K562 (cell line): ENCODE data around the gene AIF1. TPM values are rescaled to one million over a fixed set of nuclear protein-coding genes. Genes with fewer than 3 reads are reported as not detected.
A peak's percentile ranks its signal among the peaks of the same experiment; 100 is the strongest.

Source experiments
- CHD1 ChIP-seq: fragments of 200-600 bp; sonication (generic); IDR thresholded peaks from one replicate; pipeline ENCODE4 v1.6.1; 2012; ENCODE audit warnings: mild to moderate bottlenecking, moderate library complexity, low read length, inconsistent platforms
- CREB3L1 ChIP-seq: fragments of 450-650 bp; IDR thresholded peaks from 2 replicates; pipeline ENCODE4 v1.6.1; 2014; ENCODE audit warnings: low read depth, mild to moderate bottlenecking, moderate library complexity, borderline replicate concordance
- HBP1 ChIP-seq: fragments of 450-650 bp; formaldehyde crosslinking; IDR thresholded peaks from 2 replicates; pipeline ENCODE4 v1.4.0; 2022; ENCODE audit warnings: missing genetic modification characterization
- ILF3 ChIP-seq: fragments of 450-650 bp; IDR thresholded peaks from 2 replicates; pipeline ENCODE4 v1.6.1; 2018; ENCODE audit warnings: antibody characterized with exemption, mild to moderate bottlenecking, moderate library complexity, borderline replicate concordance
- KAT7 ChIP-seq: sonication (generic); formaldehyde crosslinking; IDR thresholded peaks from 2 replicates; pipeline ENCODE4 v1.8.0; 2022; ENCODE audit warnings: missing genetic modification reagents, mild to moderate bottlenecking, borderline replicate concordance
- NELFE ChIP-seq: IDR thresholded peaks from 2 replicates; pipeline ENCODE4 v1.6.1; 2011; ENCODE audit warnings: mild to moderate bottlenecking; ENCODE audit not compliant: insufficient read depth, insufficient read length
- NFIC ChIP-seq: fragments of 450-650 bp; IDR thresholded peaks from 2 replicates; pipeline ENCODE4 v1.6.1; 2017; ENCODE audit warnings: mild to moderate bottlenecking, inconsistent platforms
- POLR2A ChIP-seq: fragments of 450-650 bp; conservative IDR thresholded peaks from 2 replicates; pipeline ENCODE4 v1.6.1; 2016
- POLR2AphosphoS2 ChIP-seq: IDR thresholded peaks from 2 replicates; pipeline ENCODE4 v1.6.1; 2012; ENCODE audit warnings: low read length, improper control_type of control experiment
- PRPF4 ChIP-seq: fragments of 200-400 bp; formaldehyde crosslinking; IDR thresholded peaks from one replicate; pipeline ENCODE4 v1.6.1; 2017; ENCODE audit warnings: low read length, low read depth, mild to moderate bottlenecking; ENCODE audit not compliant: insufficient read depth, poor library complexity, severe bottlenecking
- RBM25 ChIP-seq: fragments of 200-400 bp; formaldehyde crosslinking; IDR thresholded peaks from 2 replicates; pipeline ENCODE4 v1.6.1; 2018; ENCODE audit warnings: low read length, low read depth, moderate library complexity; ENCODE audit not compliant: severe bottlenecking
- RERE ChIP-seq: sonication (generic); formaldehyde crosslinking; IDR thresholded peaks from 2 replicates; pipeline ENCODE4 v1.8.0; 2023; ENCODE audit warnings: missing genetic modification reagents, mild to moderate bottlenecking, borderline replicate concordance
- SIRT6 ChIP-seq: IDR thresholded peaks from one replicate; pipeline ENCODE4 v1.6.1; 2012; ENCODE audit warnings: low read depth, mild to moderate bottlenecking, control low read depth, inconsistent platforms, low read length, moderate library complexity
- SRSF7 ChIP-seq: fragments of 200-400 bp; formaldehyde crosslinking; optimal IDR thresholded peaks from 2 replicates; pipeline ENCODE3; 2017; ENCODE audit warnings: mild to moderate bottlenecking, low read depth, low read length
- ZC3H11A ChIP-seq: IDR thresholded peaks from 2 replicates; pipeline ENCODE4 v1.6.1; 2012; ENCODE audit warnings: low read depth, low read length, improper control_type of control experiment
- ZNF121 ChIP-seq: sonication (generic); formaldehyde crosslinking; conservative IDR thresholded peaks from 2 replicates; pipeline ENCODE4 v1.8.0; 2022; ENCODE audit warnings: missing genetic modification reagents
- ZNF197 ChIP-seq: fragments of 200-800 bp; sonication (Bioruptor generic); IDR thresholded peaks from 2 replicates; pipeline ENCODE4 v1.6.1; 2016; ENCODE audit warnings: low read depth, missing genetic modification characterization, missing compliant biosample characterization
- ZNF511 ChIP-seq: sonication (generic); formaldehyde crosslinking; IDR thresholded peaks from 2 replicates; pipeline ENCODE4 v1.8.0; 2022; ENCODE audit warnings: mild to moderate bottlenecking, missing genetic modification reagents
- ZNF764 ChIP-seq: fragments of 250-450 bp; sonication (Bioruptor Pico); IDR thresholded peaks from 2 replicates; pipeline ENCODE4 v1.4.0; 2020; ENCODE audit warnings: low read depth, mild to moderate bottlenecking, moderate library complexity
- ZNF778 ChIP-seq: fragments of 450-650 bp; formaldehyde crosslinking; IDR thresholded peaks from 2 replicates; pipeline ENCODE4 v1.4.0; 2020; ENCODE audit warnings: mild to moderate bottlenecking, moderate library complexity
- polyA plus RNA-seq, 8 experiments: library from polyadenylated mRNA; depleted of rRNA in 4 of 8; stranded (reverse) in 5 of 8; unstranded in 3 of 8; fragments of >200 nt; fragmentation: Nextera tagmentation in 2 of 8; fragmentation: Illumina TruSeq in 1 of 8; extraction: Ambion mirVana in 2 of 8; extraction: Trizol in 1 of 8; gene quantifications; 2 replicates each; pipeline versions ENCODE4 v1.2.1 to v1.2.3, GENCODE V29; 2011 to 2014; ENCODE audit warnings: inconsistent platforms in 1 of 8, missing spikeins in 1 of 8
- total RNA-seq, 7 experiments: library from RNA; depleted of rRNA in 6 of 7; stranded (reverse); fragments of >200 nt in 6 of 7; fragmentation: Illumina TruSeq in 2 of 7; extraction: Trizol in 2 of 7; gene quantifications; 2 replicates each; pipeline versions ENCODE4 v1.2.1 to v1.2.3, GENCODE V29; 2011 to 2021; ENCODE audit warnings: low replicate concordance in 1 of 7

Gene AIF1
- total and polyA plus RNA-seq, 9 of the 15 experiments (the other 6 are each of a cell fraction or from before 2014, with no cell fraction given) = 9.4 to 33.4 (median 19.4) TPM

GRCh38 chr6:31632279-31632946, 17.4 kb downstream of the AIF1 start (continued):
- no peak for TF ChIP-seq CHD1
- TF ChIP-seq SRSF7 = no peak
- peak; percentile 70 for TF ChIP-seq POLR2A
- TF ChIP-seq RBM25 = no peak
- TF ChIP-seq ZNF121 (CRISPR knock-in tag) = no peak
- TF ChIP-seq ZC3H11A = no peak
- no peak; the same call in none of the 2 replicates for TF ChIP-seq POLR2AphosphoS2
- no peak for TF ChIP-seq CREB3L1
- no peak for TF ChIP-seq NFIC
- TF ChIP-seq RERE (CRISPR knock-in tag) = no peak
- no peak for TF ChIP-seq NELFE
- no peak for TF ChIP-seq ZNF778 (CRISPR knock-in tag)
- no peak for TF ChIP-seq ZNF197
- no peak for TF ChIP-seq ZNF511 (CRISPR knock-in tag)
- TF ChIP-seq PRPF4 = no peak
- TF ChIP-seq ILF3 = no peak
- TF ChIP-seq HBP1 = no peak
- TF ChIP-seq KAT7 (CRISPR knock-in tag) = no peak
- no peak for TF ChIP-seq ZNF764 (CRISPR knock-in tag)
- peak; percentile 73 for TF ChIP-seq SIRT6
